ENCODE data around the gene PRPF40A. TPM values are rescaled to one million over a fixed set of nuclear protein-coding genes. Genes with fewer than 3 reads are reported as not detected.

PRPF40A gene
- total and polyA plus RNA-seq, 2 of the 13 experiments (the other 11 are each of a cell fraction or from before 2014, with no cell fraction given): 146 to 207 TPM

- Histone ChIP-seq H3K4me3 (replicated peaks in 1 of 3; ENCODE audit: insufficient read depth in 1 of 3, low read depth in 2 of 3, low read length in 3 of 3) (no peak overlapping the region), H3K36me3 (replicated peaks in 1 of 2; ENCODE audit: control insufficient read depth in 1 of 2, insufficient read depth in 2 of 2, low read length in 2 of 2) (peaks cover 12 to 36% of the 10 kb centered on the region in 2 experiments), H3K27ac (ENCODE audit: extremely low read length, insufficient read depth, low read length) (no peak overlapping the region), H2AFZ (ENCODE audit: low read length) (no peak overlapping the region), H3K9me3 (ENCODE audit: low read length) (no peaks in the 10 kb centered on the region), H4K20me1 (ENCODE audit: insufficient read depth, low read length) (no peaks in the 10 kb centered on the region), H3K79me2 (ENCODE audit: insufficient read depth, low read length) (no peaks in the 10 kb centered on the region), H3K9ac (ENCODE audit: insufficient read depth, low read depth, low read length) (no peak overlapping the region), H3K4me1 (ENCODE audit: insufficient read depth, low read length) (peaks cover 17% of the 10 kb centered on the region), H3K27me3 (ENCODE audit: control insufficient read depth in 1 of 2, insufficient read depth in 2 of 2, low read length in 2 of 2) (no peaks in the 10 kb centered on the region), H3K4me2 (ENCODE audit: low read depth, low read length) (no peak overlapping the region)
- in situ Hi-C loops (cut with HindIII; ENCODE audit: extremely low pct_ligation_motif_present, low pct_unique_long_range_greater_than_20kb): no loop called here
- ChIA-PET POLR2A (no interaction called here), CTCF (ENCODE audit: low intra/inter-chr PET ratio, low total read pairs) (no interaction called here)
- ATAC-seq (no peak), FAIRE-seq (no peak), DNase-seq (ENCODE audit: low spot score) (peak; percentile 9)
- BruUV-seq (replicated peaks): no TSS peak
- 92% methylated on average over 8 of the region's 8 CpGs for whole genome bisulfite sequencing (ENCODE audit: low lambda C conversion rate)
- intact Hi-C loops (cut with micrococcal nuclease; ENCODE audit: unreplicated experiment): no loop called here
- TF ChIP-seq, protein P1, sequence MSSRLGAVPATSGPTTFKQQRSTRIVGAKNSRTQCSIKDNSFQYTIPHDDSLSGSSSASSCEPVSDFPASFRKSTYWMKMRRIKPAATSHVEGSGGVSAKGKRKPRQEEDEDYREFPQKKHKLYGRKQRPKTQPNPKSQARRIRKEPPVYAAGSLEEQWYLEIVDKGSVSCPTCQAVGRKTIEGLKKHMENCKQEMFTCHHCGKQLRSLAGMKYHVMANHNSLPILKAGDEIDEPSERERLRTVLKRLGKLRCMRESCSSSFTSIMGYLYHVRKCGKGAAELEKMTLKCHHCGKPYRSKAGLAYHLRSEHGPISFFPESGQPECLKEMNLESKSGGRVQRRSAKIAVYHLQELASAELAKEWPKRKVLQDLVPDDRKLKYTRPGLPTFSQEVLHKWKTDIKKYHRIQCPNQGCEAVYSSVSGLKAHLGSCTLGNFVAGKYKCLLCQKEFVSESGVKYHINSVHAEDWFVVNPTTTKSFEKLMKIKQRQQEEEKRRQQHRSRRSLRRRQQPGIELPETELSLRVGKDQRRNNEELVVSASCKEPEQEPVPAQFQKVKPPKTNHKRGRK (CRISPR knock-in tag; IDR thresholded peaks at IDR 0.05): no peak
- no peak for TF ChIP-seq NCOR1 (IDR thresholded peaks at IDR 0.05; ENCODE audit: borderline replicate concordance, low read length)
- TF ChIP-seq ZNF550 (CRISPR knock-in tag; IDR thresholded peaks at IDR 0.05; ENCODE audit: borderline replicate concordance): 0 out of 2 replicates have a peak, but pooled peaks have one; percentile 51
Measured at GRCh38 chr2:152602750-152603149, 114.5 kb downstream of the PRPF40A start.

Other genes starting within 250 kb of the PRPF40A start
- 37.0 and 45.0 TPM in 2 replicates for gene ARL6IP6, start 1.2 kb upstream of the PRPF40A start, total RNA-seq (2016; rRNA removed; fragmentation: Illumina TruSeq; extraction: Trizol)
- 44.8 and 65.9 TPM in 2 replicates for gene ARL6IP6, start 1.2 kb upstream of the PRPF40A start, polyA plus RNA-seq (2011; rRNA removed)

Data from HepG2 (cell line).